Measurements from ENCODE around the gene SLC49A3. TPM values are rescaled to one million over a fixed set of nuclear protein-coding genes. Genes with fewer than 3 reads are reported as not detected.

Gene SLC49A3
- total RNA-seq, 2 experiments from 2014 or later = not detected

DNA sequence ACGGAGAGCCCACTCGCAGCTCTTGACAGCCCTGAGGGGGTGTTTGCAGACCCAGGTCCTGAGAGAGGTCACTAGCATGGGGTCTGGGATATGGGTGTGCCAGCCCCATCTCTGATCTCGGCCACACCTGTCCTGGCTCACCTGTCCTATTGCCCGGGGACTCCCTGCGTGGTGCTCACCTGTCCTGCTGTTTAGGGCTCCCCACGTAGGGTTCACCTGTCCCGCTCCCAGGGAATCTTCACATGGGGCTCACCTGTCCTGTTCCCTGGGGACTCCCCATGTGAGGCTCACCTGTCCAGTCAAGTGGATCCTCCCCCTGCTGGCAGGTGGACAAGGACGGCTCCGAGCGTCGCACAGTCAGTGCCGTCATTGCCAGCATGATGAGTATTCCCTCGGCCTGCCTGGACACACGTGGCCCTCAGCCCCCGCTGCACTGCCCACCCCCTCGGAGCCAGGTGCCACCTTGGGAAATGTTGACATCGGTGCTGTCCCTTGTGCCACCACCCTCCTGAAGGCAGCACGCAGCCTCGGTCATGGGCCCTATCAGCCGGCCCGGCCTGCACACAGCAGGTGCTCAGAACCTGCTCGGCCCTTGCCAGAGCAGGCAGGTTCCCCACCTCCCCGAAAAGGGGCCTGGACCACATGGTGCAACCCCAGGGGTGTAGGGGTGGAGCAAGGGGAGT is 6.3 kb downstream of the SLC49A3 start:
- BruUV-seq (replicated peaks) = no TSS peak
- H3K79me2 ChIP-seq (ENCODE audit: insufficient read depth, low read depth, low read length) = no peaks in the 10 kb centered on the region
- H3K4me2 ChIP-seq (ENCODE audit: low read length) = no peak overlapping the region
- ChIA-PET POLR2A (no interaction called here), CTCF (ENCODE audit: unreplicated experiment) (no interaction called here)
- no peak for TF ChIP-seq EZH2phosphoT487 (IDR thresholded peaks at IDR 0.05; ENCODE audit: borderline replicate concordance, low read depth, low read length)
- TF ChIP-seq CTCF (conservative IDR thresholded peaks at IDR 0.05; ENCODE audit: low read length) = no peak
- H3K27ac ChIP-seq (ENCODE audit: low read depth, low read length, poor library complexity, severe bottlenecking) = no peak overlapping the region
- no peak overlapping the region for H2AFZ ChIP-seq (ENCODE audit: low read length)
- peaks cover 9% of the 10 kb centered on the region for H3K4me1 ChIP-seq (ENCODE audit: insufficient read depth, low read length, poor library complexity, severe bottlenecking)
- H3K36me3 ChIP-seq (ENCODE audit: insufficient read depth, low read length) = no peaks in the 10 kb centered on the region
- no peak overlapping the region for H3K4me3 ChIP-seq (ENCODE audit: low read depth, low read length, poor library complexity, severe bottlenecking)
- H3K9me3 ChIP-seq (ENCODE audit: low read length) = no peaks in the 10 kb centered on the region
- no peak for DNase-seq (ENCODE audit: low spot score)
- H3K9me2 ChIP-seq (ENCODE audit: insufficient read depth, low read length) = no peaks in the 10 kb centered on the region
- intact Hi-C loops (cut with micrococcal nuclease; ENCODE audit: unreplicated experiment) = no loop called here
- no peaks in the 10 kb centered on the region for H4K20me1 ChIP-seq (ENCODE audit: insufficient read depth, low read length)

- TF ChIP-seq CTCF (conservative IDR thresholded peaks at IDR 0.05; ENCODE audit: low read length) = no peak
- no peak for TF ChIP-seq EZH2phosphoT487 (IDR thresholded peaks at IDR 0.05; ENCODE audit: borderline replicate concordance, low read depth, low read length)
- Histone ChIP-seq H3K4me1 (ENCODE audit: insufficient read depth, low read length, poor library complexity, severe bottlenecking) (peaks cover 17% of the 10 kb centered on the region), H4K20me1 (ENCODE audit: insufficient read depth, low read length) (no peaks in the 10 kb centered on the region), H3K9me3 (ENCODE audit: low read length) (no peaks in the 10 kb centered on the region), H3K4me2 (ENCODE audit: low read length) (no peak overlapping the region), H3K27ac (ENCODE audit: low read depth, low read length, poor library complexity, severe bottlenecking) (no peak overlapping the region), H3K36me3 (ENCODE audit: insufficient read depth, low read length) (no peaks in the 10 kb centered on the region), H3K9me2 (ENCODE audit: insufficient read depth, low read length) (no peaks in the 10 kb centered on the region), H2AFZ (ENCODE audit: low read length) (no peak overlapping the region), H3K4me3 (ENCODE audit: low read depth, low read length, poor library complexity, severe bottlenecking) (no peak overlapping the region), H3K79me2 (ENCODE audit: insufficient read depth, low read depth, low read length) (no peaks in the 10 kb centered on the region)
- no peak for DNase-seq (ENCODE audit: low spot score)
- ChIA-PET CTCF (ENCODE audit: unreplicated experiment) (no interaction called here), POLR2A (no interaction called here)
- intact Hi-C loops (cut with micrococcal nuclease; ENCODE audit: unreplicated experiment) = no loop called here
- no TSS peak for BruUV-seq (replicated peaks)
Observed at GRCh38 chr4:681736-682451, 7.1 kb downstream of the SLC49A3 start.
